ENCODE measurements around the gene POMZP3. TPM values are rescaled to one million over a fixed set of nuclear protein-coding genes. Genes with fewer than 3 reads are reported as not detected.
A peak's percentile ranks its signal among the peaks of the same experiment; 100 is the strongest.
"Not testable (repeated sequence)": the region's sequence is repeated elsewhere in the genome, so short reads cannot be mapped to it uniquely, and the experiment has no call there.

POMZP3 gene
- total RNA-seq: 9.4 and 9.8 TPM in 2 replicates
- long read RNA-seq, partial matches to known transcripts: 1 of 2 reads
- long read RNA-seq, other reads (novel, unspliced or antisense): 1 of 2 reads

DNA sequence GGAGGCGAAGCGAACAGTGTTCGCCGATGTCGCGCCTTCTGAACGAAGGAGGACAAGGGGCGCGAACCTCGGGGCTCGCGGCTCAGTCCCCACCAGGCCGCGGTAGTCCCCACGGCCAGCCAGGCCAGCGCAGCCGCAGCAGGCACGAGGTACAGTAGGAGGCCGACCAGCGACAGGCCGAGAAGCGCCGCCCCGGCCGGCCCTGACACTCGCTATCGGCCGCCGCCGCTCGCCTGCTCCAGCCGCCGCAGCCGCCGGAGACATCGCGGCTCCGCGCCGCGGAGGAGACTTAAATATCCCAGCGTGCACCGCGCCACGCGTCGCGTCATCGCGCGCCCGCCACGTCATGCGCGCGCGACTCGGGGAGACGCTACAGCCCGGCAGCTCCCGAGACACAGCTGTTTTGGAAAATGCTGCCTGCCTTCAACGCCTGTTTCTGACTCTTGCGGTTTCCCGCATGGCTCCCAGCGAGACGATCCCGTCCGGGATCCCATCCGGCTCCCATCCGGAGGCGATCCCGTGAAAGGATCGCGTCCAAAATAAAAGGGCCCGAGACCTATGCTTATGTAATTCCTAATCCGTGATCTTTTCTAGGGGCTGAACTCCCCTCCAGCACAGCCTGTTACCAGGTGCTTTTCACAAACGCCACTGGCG lies at the start of gene POMZP3:
Gene POMZP3 (minus strand): TSS at position 291 of the 654 bp plus-strand sequence. CDS start 1,215 bp downstream, outside the sequence.
- peak within 1 kb of the TSS; percentile 94 for H3K4me3 Mint-ChIP-seq
- not testable (repeated sequence) for H3K36me3 Mint-ChIP-seq (ENCODE audit: low read depth); H3K9me3 Mint-ChIP-seq; H3K4me1 Mint-ChIP-seq; H3K27me3 Mint-ChIP-seq (ENCODE audit: low read depth)
- peak within 1 kb of the TSS; percentile 99 for H3K27ac Mint-ChIP-seq (ENCODE audit: unreplicated experiment)
- peak; percentile 25 for DNase-seq (ENCODE audit: low read depth, low spot score)

DNA sequence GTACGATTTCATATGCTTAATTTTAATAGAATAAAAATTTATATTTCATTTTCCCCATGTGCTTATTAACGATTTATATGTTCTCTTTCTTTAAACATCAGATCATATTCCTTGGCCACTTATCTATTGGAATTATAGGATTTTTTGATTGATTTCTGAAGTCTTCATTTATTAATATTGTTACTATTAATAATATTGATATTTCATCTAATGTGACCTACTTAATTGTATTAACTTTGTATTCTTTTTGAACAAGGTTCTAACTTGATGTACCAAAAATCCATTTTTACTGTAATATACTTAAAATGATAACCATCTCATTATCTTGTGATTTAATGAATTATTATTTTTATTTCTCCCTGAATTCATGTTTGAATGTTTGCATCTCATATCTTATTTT lies 48.7 kb upstream of the POMZP3 start:
- not testable (repeated sequence) for H3K4me1 Mint-ChIP-seq; H3K36me3 Mint-ChIP-seq (ENCODE audit: low read depth)

DNA sequence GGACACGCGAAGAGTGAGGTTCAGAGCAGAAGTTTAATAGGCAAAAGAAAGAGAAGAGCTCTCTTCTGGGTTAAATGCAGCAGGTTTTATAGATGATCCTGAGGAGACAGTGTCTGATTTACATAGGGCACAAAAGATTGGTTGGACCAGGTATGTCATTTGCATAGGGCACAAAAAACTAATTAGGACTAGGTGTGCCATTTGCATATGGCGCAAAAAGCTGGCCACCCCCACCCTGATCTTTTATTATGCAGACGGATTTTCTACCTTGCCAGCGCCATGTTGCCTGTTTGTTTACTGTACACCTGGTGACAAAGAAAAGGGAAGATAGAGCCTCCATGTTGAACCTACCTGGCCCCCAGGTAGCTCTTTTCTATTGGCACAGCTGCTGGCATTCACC lies 46.3 kb upstream of the POMZP3 start:
- not testable (repeated sequence) for H3K9me3 Mint-ChIP-seq; DNase-seq (ENCODE audit: low read depth, low spot score); H3K4me1 Mint-ChIP-seq; H3K36me3 Mint-ChIP-seq (ENCODE audit: low read depth); H3K27ac Mint-ChIP-seq (ENCODE audit: unreplicated experiment); H3K4me3 Mint-ChIP-seq; H3K27me3 Mint-ChIP-seq (ENCODE audit: low read depth)

More for the DNA sequence above, 48.7 kb upstream of the POMZP3 start:
- H3K27me3 Mint-ChIP-seq (ENCODE audit: low read depth); H3K9me3 Mint-ChIP-seq; DNase-seq (ENCODE audit: low read depth, low spot score); H3K27ac Mint-ChIP-seq (ENCODE audit: unreplicated experiment); H3K4me3 Mint-ChIP-seq: not testable (repeated sequence)

- not testable (repeated sequence) for H3K4me3 Mint-ChIP-seq; H3K36me3 Mint-ChIP-seq (ENCODE audit: low read depth); H3K9me3 Mint-ChIP-seq; H3K27ac Mint-ChIP-seq (ENCODE audit: unreplicated experiment); H3K4me1 Mint-ChIP-seq; H3K27me3 Mint-ChIP-seq (ENCODE audit: low read depth); DNase-seq (ENCODE audit: low read depth, low spot score)
These were observed 32.1 kb upstream of the POMZP3 start for GRCh38 chr7:76659212-76659611.

GRCh38 chr7:76656425-76656824 lies 29.3 kb upstream of the POMZP3 start:
- H3K4me3 Mint-ChIP-seq; DNase-seq (ENCODE audit: low read depth, low spot score); H3K36me3 Mint-ChIP-seq (ENCODE audit: low read depth); H3K4me1 Mint-ChIP-seq; H3K9me3 Mint-ChIP-seq; H3K27ac Mint-ChIP-seq (ENCODE audit: unreplicated experiment); H3K27me3 Mint-ChIP-seq (ENCODE audit: low read depth): not testable (repeated sequence)

DNA sequence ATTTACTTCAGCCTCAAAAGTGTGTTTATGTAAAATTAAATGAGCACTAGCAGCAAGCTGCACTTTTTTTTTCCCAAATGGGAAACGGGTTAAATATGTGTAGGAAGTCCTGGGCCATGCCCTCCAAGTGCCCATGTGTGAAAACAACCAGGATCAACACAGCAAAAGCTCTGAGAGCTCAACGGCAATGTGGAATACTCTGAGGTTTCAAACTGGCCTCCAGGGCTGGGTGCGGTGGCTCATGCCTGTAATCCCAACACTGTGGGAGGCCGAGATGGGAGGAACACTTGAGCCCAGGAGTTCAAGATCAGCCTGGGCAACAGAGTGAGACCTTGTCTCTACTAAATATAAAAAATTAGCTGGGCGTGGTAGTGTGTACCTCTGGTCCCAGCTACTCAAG lies 15.5 kb upstream of the POMZP3 start:
- not testable (repeated sequence) for H3K27ac Mint-ChIP-seq (ENCODE audit: unreplicated experiment); DNase-seq (ENCODE audit: low read depth, low spot score); H3K4me1 Mint-ChIP-seq; H3K36me3 Mint-ChIP-seq (ENCODE audit: low read depth); H3K4me3 Mint-ChIP-seq; H3K27me3 Mint-ChIP-seq (ENCODE audit: low read depth); H3K9me3 Mint-ChIP-seq

DNA sequence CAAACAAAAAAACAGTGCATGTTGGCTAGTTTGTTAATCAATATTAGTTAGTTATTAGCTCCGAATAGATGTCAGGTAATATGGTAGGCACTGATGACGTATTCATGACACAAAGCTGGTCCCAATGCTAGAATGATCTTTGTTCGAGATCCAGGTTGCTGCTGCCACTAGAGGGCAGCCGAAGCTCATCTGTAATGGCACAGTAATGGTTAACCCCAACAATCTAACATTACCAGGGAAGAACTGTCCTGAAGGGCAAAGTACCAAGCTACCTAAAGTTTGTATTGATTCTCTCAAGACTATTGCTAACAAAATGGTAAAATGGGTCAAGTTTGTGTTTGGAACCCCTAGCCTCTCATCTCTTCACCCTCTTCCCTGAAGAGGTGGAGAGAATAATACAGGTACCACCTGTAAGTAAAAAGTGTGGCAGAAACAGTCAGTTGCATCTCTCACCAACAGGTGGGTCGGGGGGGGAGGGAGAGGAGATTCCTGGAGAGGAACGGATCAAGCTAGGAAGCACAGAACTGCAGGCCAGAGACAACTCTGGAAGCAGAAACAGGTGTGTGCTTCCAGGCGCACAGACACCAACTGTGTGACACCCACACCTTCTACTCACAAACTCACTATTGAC lies 10.1 kb upstream of the POMZP3 start:
- not testable (repeated sequence) for H3K36me3 Mint-ChIP-seq (ENCODE audit: low read depth); H3K27me3 Mint-ChIP-seq (ENCODE audit: low read depth); H3K9me3 Mint-ChIP-seq; H3K4me1 Mint-ChIP-seq; H3K27ac Mint-ChIP-seq (ENCODE audit: unreplicated experiment); DNase-seq (ENCODE audit: low read depth, low spot score); H3K4me3 Mint-ChIP-seq
- TF ChIP-seq CTCF (conservative IDR thresholded peaks at IDR 0.05): peak; percentile 69

DNA sequence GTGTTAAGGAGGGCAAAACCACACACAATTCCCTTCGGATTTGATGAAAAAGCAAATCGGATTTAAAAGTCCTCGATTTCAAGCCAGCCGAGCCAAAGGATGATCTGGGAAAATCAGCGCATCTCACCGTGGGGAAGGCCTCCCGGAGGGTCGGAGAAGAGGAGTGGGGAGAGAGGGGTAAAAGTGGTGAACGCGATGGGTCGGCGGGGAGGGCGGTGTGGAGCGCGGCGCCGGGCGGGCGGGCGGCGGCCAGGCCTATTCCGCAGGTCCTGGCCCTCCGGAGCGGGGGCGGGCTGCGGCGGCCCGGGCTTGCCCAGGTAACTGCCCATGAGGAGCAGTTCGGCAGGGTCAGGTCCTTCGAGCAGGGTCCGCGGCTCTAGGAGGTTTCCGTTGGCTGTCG lies 498 bp downstream of the POMZP3 start:
- H3K36me3 Mint-ChIP-seq (ENCODE audit: low read depth); DNase-seq (ENCODE audit: low read depth, low spot score); H3K4me1 Mint-ChIP-seq; H3K27me3 Mint-ChIP-seq (ENCODE audit: low read depth); H3K9me3 Mint-ChIP-seq: not testable (repeated sequence)
- Mint-ChIP-seq H3K4me3 (peak overlapping the region; percentile 93), H3K27ac (ENCODE audit: unreplicated experiment) (peak overlapping the region; percentile 96)

DNA sequence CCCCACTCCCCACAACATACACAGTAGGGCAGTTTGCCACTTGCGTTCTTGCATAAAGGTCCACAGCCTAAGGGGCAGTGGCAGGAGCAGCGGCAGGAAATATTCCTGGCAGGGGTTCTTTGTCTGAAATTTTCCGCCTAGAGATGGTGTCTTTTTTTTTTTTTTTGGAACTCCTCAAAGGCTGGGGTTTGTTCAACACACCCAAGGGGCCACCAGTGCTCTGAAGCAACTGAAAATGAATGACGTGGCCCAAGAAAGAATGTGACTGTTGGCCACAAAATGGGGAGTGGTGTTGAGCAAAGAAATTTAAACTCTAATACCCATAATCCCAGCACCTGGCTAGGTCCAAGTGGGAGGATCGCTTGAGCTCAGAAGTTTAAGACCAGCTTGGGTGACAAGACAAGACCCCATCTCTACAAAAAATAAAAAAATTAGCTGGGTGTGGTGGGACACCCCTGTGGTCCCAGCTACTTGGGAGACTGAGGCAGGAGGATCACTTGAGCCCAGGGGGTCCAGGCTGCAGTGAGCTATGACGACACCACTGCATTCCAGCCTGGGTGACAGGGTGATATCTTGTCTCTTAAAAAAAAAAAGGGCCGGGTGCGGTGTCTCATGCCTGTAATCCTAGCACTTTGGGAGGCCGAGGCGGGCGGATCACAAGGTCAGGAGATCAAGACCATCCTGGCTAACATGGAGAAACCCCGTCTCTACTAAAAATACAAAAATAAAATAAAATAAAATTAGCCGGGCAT lies 7.5 kb downstream of the POMZP3 start:
- H3K4me3 Mint-ChIP-seq; H3K36me3 Mint-ChIP-seq (ENCODE audit: low read depth); DNase-seq (ENCODE audit: low read depth, low spot score); H3K27ac Mint-ChIP-seq (ENCODE audit: unreplicated experiment); H3K27me3 Mint-ChIP-seq (ENCODE audit: low read depth); H3K9me3 Mint-ChIP-seq; H3K4me1 Mint-ChIP-seq: not testable (repeated sequence)

DNA sequence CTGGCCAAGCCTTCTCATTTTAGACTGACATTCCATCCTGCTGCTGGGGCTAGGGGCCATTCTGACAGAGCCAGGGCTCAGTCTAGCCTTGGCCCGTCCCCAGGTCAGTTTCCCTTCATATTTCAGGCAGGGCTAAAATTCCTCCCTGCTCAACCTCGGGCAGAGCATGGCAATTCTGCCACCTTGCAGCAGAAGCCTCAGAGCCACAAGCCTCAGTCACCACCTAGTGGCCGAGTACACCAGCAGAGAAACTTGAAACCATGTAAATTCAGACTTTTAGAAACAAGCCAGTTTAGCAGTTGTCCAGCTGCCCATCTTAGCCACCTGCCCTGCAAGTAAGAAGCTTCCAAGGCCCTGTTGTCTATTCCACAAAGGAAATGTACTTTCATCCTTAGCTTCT lies 13.3 kb downstream of the POMZP3 start:
- H3K27ac Mint-ChIP-seq (ENCODE audit: unreplicated experiment); H3K4me1 Mint-ChIP-seq; H3K9me3 Mint-ChIP-seq; H3K36me3 Mint-ChIP-seq (ENCODE audit: low read depth); DNase-seq (ENCODE audit: low read depth, low spot score); H3K4me3 Mint-ChIP-seq; H3K27me3 Mint-ChIP-seq (ENCODE audit: low read depth): not testable (repeated sequence)

DNA sequence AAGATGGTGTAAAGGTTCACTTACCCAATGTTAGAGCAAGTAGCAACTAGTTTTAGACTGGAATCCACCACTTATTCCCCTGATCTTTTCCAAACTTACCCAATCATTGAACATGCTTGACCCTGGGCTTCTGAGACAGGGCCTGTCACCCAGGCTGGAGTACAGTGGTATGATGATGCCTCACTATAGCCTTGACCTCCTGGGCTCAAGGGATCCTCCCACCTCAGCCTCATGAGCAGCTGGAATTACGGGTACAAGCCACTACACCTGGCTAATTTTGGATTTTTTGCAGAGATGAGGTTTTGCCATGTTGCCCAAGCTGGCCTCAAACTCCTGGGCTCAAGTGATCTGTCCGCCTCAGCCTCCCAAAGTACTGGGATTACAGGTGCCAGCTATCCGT lies 14.8 kb downstream of the POMZP3 start:
- not testable (repeated sequence) for H3K27ac Mint-ChIP-seq (ENCODE audit: unreplicated experiment); DNase-seq (ENCODE audit: low read depth, low spot score); H3K36me3 Mint-ChIP-seq (ENCODE audit: low read depth); H3K9me3 Mint-ChIP-seq; H3K27me3 Mint-ChIP-seq (ENCODE audit: low read depth); H3K4me3 Mint-ChIP-seq; H3K4me1 Mint-ChIP-seq

GRCh38 chr7:76609864-76610263 lies 17.2 kb downstream of the POMZP3 start:
- not testable (repeated sequence) for DNase-seq (ENCODE audit: low read depth, low spot score); H3K9me3 Mint-ChIP-seq; H3K27me3 Mint-ChIP-seq (ENCODE audit: low read depth); H3K36me3 Mint-ChIP-seq (ENCODE audit: low read depth); H3K4me3 Mint-ChIP-seq; H3K27ac Mint-ChIP-seq (ENCODE audit: unreplicated experiment); H3K4me1 Mint-ChIP-seq
